Measurements from ENCODE around the gene OR2A5.
"Not testable (repeated sequence)": the region's sequence is repeated elsewhere in the genome, so short reads cannot be mapped to it uniquely, and the experiment has no call there.

OR2A5 gene

DNA sequence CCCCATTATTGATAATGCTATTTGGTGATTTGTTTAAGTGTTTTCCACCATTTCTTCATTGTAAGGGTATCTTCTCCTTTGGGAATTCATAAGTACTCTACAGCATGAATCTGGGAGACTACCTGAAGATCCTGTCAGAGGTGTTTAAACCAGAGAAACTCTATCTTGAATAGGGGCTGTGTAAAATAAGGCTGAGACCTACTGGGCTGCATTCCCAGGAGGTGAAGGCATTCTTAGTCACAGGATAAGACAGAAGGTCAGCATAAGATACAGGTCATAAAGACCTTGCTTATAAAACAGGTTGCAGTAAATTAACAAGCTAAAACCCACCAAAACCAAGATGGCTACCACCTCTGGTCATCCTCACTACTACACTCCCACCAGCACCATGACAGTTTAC lies 13.4 kb upstream of the OR2A5 start:
- no peak for DNase-seq (ENCODE audit: low spot score)

DNA sequence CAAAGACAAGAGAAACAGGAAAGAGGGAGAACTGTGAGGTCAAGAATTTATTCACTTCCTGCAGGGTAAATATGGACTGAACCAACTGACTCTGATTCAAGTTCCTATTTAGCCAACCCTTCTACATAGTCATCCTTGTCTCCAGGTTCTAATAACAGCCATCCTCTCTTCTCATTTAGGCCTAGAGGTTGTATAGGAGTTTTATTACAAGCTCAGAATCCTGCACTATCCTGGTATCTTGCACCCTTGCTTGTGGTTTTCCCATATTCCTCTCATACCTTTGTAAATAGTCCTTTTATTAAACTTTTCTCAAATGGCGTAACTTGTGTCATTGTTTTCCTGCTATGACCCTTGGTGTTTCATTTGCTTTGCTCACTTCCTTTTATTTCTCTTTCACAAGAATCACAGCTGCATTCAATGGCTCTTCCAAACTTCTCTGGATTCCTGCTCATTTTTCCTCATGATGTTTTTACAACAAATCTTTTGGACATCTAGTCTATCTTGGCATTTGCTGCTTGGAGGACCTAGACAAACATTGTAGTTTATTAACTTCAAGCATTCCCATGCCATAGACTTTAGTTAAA lies 12.4 kb upstream of the OR2A5 start:
- no peak for DNase-seq (ENCODE audit: low spot score)

DNA sequence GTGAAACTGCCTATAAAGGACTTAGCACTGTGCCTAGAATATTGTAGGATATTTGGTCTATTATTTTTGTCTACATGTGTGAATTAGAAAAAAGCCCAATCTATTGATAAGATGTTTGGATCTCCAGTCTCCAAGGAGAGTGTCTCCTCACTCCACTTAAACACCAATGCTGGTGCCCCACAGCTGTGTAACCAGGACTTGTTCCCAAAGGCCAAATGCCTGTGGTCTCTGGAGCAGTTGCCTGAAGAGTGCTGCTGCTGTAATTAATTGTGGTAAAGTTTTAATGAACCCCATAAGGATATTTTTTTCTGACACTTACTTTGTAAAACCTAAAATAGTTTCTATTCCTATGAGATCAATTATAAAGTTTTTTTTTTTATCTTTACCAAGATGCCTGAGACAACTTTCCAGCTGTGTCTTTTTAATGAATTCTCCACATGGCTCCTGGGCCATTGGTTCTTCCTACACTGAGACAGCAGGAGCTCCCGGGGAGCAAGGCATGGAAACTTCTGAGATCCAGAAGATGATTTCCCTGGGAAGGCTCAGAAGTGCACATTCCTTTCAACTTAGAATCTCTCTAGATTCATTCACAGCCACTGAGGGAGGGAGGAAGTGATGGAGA lies 11.2 kb upstream of the OR2A5 start:
- DNase-seq (ENCODE audit: low spot score), result no peak

GRCh38 chr7:144038887-144039286 lies 9.9 kb upstream of the OR2A5 start:
- no peak for DNase-seq (ENCODE audit: low spot score)

DNA sequence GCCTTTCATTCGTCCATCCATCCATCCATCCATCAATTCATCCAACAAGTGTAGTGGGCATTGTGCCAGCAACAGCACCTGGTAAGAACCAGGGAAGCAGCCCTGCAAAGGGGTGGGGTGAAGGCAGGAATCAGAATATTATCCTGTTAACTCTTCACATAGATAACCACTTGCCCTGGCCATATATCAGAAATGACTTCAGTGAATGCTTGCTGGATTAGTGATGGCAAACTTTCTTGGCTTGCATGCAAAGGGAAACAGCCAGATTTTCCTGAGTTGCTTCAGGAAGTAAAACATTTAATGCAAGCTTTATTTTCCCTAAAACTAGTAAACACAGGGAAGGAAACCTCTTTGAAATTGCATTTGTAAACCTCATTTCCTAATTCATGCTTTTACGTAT lies 743 bp downstream of the OR2A5 start:
- no peak for DNase-seq (ENCODE audit: low spot score)

DNA sequence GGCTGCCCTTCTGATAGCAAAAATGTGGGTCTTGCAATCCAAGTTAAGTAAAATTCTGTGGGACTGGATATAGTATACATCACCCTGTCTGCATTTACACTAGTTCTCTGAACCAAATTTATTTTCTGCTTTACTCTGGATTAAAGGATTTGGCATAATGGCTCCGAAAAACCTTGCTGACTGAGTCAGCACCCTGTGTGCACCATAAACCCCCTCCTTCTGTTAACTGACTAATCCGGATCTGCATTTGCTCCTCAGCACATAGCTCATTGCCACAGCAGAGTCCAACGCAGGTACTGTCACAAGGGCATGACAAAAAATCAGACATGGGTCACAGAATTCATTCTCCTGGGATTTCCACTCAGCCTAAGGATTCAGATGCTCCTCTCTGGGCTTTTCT lies 1.3 kb downstream of the OR2A5 start:
- DNase-seq (ENCODE audit: low spot score), result no peak

GRCh38 chr7:144050884-144051283 lies 2.1 kb downstream of the OR2A5 start:
- not testable (repeated sequence) for DNase-seq (ENCODE audit: low spot score)

DNA sequence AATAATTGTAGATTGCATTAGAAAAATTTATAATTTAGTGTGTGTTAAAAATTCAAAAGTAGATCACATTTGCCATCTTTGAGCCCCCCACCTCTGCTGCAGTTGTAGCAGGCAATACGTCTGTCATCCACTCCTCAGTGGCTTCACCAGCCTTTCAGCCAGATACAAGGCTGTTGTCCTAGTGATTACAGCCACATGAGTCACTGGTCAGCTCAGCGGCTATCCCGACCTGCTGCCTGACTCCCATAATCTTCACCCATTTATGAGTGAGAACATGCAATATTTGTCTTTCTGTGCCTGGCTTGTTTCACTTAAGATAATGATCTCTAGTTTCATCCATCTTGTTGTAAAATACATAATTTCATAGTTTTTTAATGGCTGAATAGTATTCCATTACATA lies 9.2 kb downstream of the OR2A5 start:
- peak; percentile 32 for DNase-seq (ENCODE audit: low spot score)

DNA sequence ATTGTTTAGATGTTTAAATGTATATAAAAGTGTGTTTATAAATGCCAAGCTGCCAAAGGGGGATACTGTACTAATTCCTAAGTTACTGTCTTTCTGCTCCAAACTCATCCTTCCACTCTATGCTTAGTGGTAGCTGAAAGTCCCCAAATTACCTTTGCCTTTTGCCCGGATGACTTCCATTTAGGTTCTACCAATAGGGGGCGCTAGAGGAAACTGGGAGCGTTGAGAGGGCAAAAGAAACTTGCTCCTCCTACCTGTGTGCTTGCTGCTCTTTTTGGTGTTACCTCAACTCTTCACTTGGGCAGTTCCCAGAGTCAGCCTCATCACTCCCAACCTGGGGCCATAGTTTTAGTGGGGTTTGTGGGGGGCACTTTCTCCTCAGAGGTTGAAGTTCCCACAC lies 15.0 kb downstream of the OR2A5 start:
- no peak for DNase-seq (ENCODE audit: low spot score)

GRCh38 chr7:144069511-144069910 lies 20.8 kb downstream of the OR2A5 start, which contains the start of gene OR2A25:
Gene OR2A25 (plus strand): TSS chr7:144069811. CDS start chr7:144074220, 4,409 bp downstream.
- DNase-seq (ENCODE audit: low spot score), result no peak

DNA sequence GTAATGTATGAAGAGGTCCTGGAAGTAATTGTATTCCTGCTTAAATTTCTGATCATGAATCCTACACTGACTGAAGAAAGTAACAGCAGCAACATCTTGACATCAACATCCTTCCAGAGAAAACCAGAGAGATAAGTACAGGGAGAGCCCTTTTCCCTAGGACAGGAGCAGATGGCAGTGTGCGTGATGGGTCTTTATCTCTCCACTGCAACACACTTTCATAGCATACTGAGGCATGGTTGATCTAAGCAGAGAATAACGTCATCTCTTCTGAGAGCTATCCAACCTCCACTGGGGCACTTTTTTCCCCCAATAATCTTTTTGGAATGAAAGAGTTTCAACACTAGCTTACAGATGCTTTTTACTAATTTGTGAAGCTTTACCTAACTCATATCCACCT lies 21.2 kb downstream of the OR2A5 start:
- no peak for DNase-seq (ENCODE audit: low spot score)

GRCh38 chr7:144074374-144074773 lies 25.6 kb downstream of the OR2A5 start:
- no peak for DNase-seq (ENCODE audit: low spot score)

- no peak for DNase-seq (ENCODE audit: low spot score)
These were observed 37.2 kb downstream of the OR2A5 start, which contains the start of gene OR2A12 for GRCh38 chr7:144085978-144086377. Gene OR2A12 (plus strand): TSS chr7:144086278. CDS start chr7:144095108, 8,830 bp downstream.

DNA sequence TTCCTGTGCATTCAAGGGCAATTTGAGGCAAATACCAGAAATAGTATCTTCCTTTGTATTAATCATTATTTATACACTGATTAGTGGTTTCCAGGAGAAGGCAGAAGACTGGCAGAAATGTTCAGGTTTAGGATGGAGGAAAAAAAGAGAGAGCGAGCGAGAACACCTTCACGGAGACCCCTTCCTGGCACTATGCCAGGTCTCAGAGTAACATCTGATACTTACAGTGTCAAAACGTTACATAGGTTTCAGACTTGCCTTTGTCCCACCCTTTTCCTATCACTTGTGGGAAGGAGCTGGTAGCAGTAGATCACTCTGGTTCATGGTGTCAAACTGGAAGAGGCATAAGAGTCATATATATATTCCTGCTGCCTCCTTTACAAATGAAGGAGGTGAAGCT lies 38.0 kb downstream of the OR2A5 start:
- no peak for DNase-seq (ENCODE audit: low spot score)

DNA sequence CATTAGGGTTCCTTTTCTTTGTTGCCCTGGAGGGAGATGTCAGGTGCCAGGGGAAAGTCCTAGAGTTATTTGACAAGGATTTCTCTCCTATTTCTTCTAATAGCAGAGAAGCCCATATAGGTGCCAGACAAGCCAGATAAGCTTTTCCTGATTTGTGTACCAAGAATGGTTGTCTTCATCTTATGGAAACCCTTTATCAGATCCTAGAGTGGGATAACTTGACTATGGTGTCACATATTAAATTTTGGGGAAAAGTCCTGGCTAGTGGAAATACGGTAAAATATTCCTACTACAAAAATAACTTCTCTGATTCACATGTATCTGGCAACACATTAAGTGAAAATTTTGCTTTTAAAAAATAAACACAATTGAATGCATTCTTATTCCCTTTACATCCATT lies 38.5 kb downstream of the OR2A5 start:
- DNase-seq (ENCODE audit: low spot score), result no peak

DNA sequence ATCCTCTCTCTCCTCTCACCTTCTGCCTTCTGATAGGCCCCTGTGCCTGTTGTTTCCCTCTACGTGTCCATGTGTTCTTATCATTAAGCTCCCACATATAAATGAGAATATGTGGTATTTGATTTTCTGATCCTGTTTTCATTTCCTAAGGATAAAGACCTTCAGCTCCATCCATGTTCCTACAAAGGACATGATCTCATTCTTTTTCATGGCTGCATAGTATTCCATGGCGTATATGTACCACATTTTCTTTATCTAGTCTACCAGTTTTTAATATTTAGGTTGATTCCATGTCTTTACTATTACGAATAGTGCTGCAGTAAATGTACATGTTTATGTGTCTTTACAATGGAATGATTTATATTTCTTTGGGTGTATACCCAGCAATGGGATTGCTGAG lies 41.9 kb downstream of the OR2A5 start:
- DNase-seq (ENCODE audit: low spot score), result no peak

DNA sequence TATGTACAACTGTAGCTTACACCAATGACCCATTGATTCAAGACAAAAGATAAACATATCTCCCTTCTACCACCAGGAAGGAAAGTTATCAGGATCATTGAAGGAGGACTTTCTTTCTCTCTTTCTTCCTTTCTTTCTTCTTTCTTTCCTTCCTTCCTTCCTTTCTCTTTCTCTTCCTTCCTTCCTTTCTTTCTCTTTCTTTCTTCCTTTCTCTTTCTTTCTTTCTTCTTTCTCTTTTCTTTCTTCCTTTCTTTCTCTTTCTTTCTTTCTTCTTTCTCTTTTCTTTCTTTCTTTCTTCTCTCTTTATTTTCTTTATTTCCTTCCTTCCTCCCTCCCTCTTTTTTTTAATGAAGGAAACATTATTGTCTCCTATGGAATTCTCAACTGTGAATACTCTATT lies 50.0 kb downstream of the OR2A5 start:
- no peak for DNase-seq (ENCODE audit: low spot score)

DNA sequence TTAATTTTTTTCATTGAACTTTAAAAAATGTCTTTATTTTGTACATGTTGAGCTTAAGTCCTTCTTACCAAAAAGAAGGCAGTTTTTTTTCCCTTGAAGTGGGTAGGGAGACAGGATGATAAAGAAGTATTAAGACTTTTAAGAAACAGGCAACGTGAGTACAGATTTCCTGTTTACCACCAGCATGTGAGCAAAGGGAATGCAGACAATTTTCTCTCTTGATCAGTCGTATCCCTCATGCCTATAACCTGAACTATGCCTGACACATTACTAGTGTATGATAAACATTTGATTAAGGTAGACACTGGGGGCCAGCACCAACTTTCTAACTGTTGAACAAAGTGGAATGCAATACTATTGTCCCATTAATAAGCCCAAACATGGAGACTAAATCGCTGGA lies 51.9 kb downstream of the OR2A5 start:
- DNase-seq (ENCODE audit: low spot score), result no peak

DNA sequence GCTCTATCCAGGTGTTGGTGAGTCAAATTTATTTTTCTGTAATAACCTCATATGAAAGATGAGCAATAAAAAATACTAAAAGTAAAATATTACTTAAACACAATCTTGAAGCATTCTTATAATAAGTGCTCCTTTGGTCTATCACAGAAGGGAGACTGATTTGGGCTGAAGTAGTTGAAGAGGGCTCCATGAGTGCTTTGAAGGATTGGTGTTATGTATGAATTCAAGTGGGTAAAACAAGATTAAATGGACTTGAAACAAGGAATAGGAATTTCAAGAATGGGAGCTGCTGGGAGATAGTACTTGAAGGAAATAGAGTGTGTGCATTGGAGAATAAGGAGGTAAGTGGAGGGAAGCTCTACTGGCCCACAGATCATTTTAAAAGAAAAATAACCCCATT lies 53.3 kb downstream of the OR2A5 start:
- no peak for DNase-seq (ENCODE audit: low spot score)

- no peak for DNase-seq (ENCODE audit: low spot score)
These were observed 56.5 kb downstream of the OR2A5 start for GRCh38 chr7:144105211-144105610.
